GF-D8 (cell line): ENCODE results near the gene SPOCK1.

ENCODE experiments used
- DNase-seq: peaks from one replicate; lab custom pipeline; 2025; lab: John Stamatoyannopoulos, UW

The SPOCK1 gene

DNA sequence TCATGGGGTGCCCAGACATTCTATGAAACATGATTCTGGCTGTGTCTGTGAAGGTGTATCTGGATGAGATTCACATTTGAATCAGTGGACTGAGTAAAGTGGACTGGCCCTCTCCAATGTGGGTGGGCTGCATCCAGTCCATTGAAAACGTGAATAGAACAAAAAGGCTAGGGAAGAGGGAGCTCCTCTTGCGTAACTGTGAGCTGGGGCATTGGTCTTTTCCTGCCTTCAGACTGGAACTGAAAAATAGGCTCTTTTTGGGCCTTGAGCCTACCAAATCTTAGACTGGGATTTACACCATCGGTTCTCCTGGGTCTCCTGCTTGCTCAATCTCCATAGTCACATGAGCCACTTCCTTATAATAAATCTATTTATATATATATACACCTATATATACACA, 170.1 kb downstream of the SPOCK1 start:
- no peak for DNase-seq

DNA sequence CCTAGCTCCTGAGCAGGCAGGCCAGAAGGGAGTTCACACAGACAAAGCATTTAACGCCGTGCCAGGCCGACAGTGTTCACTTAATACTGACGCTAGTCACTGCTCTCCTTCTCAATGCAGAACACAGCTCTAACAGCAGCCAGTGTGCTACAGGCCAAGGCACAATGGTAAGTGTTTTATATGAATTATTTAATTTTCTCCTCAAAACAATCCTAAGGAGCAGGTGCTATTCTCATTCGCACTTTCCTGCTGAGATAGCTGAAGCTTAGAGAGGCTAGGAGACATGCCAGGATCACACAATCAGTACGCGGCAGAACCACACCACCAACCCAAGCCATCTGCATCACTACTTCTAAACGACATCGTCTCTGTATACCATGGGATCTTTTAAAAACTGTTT, 170.7 kb downstream of the SPOCK1 start:
- DNase-seq: no peak

DNA sequence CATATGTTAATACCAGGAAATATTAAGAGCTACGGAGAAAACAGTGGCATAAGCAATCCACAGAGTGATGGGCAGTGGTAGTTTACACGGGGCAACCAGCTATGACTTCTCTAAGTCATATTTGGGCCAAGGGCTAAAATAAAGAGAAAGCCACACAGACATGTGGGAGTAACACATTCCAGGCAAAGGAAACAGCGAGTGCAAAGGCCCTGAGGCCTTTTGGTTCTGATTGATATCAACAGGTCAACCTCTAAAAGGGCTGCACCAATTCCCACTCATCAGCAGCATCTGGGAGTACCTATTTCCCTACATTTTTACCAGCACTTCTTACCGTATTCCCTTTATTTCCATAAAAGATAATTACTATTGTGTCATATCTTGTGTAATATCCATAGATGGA, 173.4 kb downstream of the SPOCK1 start:
- no peak for DNase-seq

DNA sequence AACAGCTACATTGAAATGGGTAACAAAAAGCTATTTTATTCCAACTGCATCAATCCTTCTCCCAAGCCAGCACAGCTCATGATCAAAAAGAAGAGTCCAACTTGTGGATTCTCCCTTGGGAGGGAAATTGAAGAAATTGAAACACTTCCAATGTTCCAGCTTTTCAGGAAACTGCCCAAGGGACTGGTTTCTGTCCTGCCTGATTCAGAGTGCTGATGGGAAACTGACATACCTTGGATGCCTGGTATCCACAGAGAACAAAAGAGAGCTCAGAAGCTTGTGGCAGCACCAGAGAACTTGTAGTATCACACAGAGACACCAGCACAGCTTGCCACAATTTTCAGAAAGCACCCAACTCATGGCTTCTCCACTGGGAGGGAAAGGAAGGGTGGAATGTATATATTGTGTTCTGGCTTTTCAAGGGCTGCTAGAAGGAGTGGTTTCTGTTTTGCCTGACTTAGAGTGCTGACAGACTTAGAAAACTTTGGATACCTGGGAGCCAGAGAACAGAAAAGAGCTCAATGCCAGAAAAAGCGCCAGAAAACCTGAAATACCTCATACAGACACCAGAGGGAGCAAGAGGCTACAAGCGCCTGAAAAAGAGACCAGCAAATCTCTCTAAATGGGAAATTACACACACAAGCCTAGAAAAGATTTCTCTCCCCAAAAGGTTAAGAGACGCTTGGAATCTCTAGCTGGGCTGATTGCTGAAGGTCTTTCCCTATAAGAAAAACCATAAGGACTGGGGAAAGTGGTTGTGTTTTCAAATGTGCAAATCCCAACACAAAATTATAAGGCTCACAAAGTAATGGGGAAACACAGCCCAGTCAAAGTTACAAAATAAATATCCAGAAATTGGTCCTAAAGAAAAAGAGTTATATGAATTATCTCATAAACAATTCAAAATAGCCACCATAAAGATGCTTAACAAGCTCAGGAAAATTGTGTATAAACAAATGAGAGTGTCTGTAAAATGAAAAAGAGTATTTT, 178.8 kb downstream of the SPOCK1 start:
- DNase-seq: no peak

DNA sequence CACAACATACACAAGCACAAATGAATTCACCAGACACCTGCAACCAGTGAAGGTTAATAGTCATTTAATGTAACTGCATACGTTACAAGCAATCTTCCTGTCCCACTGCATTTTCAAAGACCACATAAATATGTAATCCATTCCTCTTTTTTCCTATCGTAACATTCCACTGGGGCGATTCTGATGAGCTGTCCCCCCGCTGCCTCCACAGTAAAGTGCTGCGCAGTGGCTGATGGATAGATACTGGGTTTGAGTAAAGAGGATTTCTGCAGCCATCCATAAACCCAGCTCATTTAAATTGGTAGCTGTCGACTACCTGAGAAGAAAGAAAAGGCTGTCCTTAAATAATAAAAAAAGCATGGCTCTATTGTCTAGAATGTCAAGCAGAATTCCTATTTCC, 181.1 kb downstream of the SPOCK1 start:
- DNase-seq: no peak

DNA sequence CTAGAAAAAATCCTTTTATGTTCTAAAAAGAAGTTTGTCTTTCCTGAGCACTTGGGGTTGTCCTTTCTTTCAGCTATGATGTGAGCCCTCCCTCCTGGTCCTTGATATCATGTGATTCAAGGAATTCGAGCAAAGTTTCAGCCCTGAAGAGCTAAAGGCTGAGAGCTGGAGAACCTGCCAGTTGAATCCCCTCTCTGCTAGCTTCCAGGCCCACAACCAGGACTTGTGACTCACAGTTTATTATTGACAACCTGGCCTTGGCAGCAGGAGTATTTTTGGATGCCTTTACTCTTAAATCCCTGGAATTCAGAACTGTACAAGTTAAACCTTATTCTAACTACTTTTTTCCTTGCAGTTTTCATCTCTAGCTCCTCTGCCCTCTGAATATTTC, 182.8 kb downstream of the SPOCK1 start:
- DNase-seq: no peak

DNA sequence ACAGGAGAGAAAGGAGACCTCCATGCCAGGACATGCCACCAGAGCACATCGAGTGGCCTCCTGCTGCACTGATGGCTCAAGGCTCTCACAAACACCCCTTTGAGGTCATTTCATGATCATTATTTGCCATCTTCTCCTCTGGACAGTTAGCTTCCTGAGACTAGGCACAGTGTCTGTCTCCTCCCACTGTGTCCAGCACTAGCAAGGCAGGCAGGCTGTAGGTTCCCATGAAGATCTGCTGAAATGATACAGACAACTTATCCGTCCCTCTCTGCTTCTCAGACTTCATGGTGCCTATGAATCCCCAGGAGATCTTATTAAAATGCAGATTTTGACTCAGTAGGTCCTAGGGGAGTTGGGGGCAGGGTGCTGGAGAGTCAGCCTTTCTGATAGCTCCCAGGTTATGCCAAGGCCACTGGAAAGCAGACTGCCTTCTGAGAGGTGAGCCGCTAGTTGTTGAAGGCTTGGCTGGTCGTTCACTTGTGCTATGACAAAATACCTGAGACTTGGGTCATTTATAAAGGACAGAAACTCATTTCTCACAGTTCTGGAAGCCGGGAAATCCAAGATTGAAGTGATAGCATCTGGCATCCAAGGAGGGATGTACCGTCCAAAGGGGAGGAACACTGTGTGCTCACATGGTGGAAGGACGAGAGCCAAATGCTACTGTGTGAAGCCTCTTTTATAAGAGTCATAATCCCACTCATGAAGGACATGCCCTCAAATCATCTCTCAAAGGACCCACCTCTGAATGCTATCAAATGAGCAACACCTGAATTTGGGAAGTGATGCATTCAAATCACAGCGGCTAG, 183.4 kb downstream of the SPOCK1 start:
- no peak for DNase-seq

DNA sequence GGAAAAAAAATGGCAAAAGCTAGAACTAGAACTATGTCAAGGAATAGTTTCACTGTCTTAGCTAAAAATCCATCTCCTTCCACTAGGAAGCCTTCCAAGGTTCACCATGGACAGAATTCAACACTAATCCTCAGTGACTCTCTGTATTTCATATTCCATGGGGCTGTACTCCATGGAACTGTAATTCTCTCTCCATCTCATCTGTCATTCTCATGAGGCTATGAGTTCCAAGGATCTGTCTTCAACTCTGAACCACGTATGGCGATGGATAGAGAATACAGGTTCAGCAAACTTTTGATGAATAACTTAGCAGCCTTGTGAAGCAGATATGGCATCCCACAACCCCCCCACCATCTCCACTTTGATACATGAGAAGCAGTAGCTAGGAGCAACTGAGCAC, 184.0 kb downstream of the SPOCK1 start:
- DNase-seq: no peak

DNA sequence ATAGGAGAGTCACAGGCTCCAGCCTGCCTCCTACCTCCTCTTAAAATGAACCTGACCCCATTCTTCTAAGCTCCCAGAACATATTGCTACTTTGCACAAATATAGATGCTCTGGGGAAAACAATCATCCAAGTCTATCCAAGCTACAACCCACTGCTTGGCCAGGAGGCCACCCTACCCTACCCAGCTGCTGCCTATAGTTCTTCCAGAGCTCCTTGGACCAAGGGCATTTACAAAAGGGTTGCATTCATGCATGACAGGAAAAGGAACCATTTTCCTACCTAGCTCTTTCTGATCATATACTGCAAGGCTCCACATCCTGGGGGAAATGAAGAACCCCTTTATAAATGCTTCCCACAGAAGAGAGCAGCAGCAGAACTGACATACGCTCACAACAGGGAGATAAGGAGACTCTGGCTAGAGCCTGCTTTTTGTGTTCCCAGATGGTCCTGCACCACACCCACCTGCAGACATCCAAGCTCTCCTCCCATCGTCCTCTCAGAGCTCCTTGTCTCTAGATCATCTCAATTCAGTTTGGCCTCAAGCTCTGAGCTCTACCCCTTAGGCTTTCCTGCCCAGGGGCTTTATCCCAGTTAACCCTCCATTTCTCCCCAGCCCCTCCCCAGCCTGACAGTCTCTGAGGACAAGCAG, 185.5 kb downstream of the SPOCK1 start:
- DNase-seq: no peak

DNA sequence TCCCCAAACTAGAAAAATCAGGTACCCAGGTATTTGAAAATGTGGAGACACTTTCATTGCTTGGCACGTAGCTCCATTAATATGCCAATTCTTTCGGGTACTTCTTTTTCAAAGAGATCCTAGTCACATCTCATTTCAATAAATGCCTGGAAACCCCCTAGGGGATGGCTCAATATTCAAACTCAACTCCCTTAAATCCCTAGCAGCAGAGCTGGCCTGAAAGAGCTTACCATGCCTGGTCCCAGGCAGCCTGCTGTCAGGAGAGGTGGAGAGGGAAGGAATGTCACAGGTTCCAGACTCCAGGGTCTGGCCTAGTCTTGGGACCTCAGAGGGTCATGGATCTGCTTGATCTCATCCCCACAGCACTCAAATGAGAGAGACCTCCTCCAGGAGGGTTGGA, 187.1 kb downstream of the SPOCK1 start:
- DNase-seq: no peak

DNA sequence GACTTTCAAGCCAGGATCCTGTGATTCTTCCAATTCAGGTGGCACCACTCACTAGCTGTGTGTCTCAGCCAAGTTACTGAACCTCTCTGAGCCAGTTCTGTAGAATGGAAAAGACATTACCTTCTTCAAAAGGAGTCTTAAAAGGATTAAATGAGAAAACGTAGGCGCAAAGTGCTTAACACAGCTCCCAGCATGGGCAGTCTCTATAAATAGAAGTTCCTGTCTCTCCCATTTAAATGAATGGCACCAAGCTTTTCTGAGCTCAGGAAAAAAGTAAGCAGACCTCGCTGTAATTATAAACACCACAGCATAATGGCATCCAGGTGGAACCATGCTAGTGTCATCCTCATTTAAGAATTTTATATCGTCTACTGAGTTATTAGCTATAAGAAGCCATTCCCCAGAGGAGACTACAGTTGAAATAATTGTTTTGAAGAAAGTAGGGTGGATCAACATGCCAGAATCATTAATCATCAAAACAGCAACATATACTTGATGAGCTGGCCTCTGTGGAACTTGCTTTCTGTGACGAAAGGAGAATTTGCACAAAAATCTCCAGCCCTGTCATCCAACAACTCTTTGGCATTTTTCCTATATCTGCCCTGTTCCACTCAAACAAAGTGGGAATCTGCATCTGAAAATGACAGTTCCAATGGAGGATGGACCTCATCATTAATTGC, 188.9 kb downstream of the SPOCK1 start:
- no peak for DNase-seq

DNA sequence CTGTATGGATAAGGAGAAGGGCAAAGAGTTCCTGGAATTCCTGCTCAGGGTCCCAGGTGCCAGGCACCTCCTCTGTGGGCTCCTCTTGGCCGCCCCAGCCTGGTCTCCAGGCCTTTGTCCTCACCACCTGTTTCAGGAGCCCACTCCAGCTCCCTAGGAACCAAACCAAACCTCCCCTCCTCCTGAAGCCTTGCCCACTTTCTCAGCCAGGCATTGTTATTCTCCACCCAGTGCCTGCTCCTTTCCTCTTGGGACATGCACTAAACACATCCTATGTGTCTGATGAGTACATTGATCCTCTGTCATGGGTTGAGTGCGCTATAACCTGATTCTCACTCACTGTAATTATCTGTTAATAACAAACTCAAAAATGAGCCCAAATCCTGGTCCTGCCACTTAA, 189.8 kb downstream of the SPOCK1 start:
- DNase-seq: no peak

DNA sequence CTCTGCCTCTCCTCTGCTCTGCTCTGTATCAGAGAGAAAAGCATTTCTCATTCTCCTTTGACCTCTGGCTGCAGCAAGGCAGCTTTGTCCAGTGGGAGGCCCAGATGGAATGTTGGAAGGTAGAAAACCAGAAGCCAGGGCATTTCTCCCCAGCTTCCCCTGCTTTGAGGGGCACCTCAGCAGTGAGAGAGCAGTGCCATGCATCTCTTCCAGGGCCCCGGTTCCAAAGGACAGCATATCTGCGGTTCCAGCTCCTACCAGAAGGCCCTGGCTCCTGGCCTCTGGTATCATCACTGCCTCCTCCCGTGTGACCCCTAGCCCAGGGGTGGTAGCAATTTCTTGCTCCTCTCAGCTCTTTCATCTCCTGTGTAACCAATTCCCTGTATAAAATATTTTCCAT, 190.8 kb downstream of the SPOCK1 start:
- no peak for DNase-seq

DNA sequence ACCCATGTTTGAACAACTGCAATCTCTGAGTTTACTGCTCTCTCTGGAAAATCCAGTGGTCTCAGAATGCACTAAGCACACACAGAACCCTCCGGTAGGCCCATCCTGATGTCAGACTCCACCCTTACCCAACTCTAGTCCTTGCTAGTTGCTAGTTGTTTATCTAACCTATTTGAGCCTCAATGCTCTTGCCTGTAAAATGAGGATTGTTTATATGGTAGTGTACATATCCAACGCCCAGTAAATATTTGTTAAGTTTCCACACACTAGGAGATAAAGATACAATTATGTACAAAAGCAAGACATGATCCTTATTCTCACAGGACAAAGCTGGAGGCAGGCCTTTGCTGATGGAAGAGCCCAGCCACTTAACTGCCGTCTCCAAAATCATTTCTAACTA, 192.2 kb downstream of the SPOCK1 start:
- no peak for DNase-seq

DNA sequence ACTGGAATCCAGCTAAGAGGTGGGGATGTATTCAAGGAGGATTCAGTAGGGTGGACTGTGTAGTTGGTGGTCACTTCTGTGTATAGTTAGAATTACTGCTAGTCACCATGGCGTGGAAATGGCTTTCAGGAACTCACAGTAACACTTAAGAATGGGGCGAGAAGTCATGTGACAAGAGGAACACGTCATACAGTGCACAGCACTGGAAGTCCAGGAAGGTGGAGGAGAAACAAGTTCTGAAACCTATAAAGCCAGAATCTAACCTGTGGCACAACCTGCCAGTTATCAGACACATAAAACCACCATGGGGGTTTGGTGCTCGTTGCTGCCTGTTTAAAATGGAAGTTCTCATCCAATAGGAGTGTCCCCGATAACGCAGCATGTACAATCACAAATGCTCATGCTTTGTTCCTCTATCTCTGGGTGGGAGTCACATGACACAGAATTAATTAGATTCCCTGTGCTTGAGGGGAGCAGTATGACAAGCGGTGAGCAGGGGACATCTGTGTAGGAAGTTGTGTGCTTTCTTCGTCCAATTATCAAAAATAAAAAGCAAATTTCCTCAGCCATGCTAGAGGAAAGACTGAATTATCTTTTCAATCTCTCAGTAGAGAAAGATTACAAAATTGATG, 193.0 kb downstream of the SPOCK1 start:
- no peak for DNase-seq

DNA sequence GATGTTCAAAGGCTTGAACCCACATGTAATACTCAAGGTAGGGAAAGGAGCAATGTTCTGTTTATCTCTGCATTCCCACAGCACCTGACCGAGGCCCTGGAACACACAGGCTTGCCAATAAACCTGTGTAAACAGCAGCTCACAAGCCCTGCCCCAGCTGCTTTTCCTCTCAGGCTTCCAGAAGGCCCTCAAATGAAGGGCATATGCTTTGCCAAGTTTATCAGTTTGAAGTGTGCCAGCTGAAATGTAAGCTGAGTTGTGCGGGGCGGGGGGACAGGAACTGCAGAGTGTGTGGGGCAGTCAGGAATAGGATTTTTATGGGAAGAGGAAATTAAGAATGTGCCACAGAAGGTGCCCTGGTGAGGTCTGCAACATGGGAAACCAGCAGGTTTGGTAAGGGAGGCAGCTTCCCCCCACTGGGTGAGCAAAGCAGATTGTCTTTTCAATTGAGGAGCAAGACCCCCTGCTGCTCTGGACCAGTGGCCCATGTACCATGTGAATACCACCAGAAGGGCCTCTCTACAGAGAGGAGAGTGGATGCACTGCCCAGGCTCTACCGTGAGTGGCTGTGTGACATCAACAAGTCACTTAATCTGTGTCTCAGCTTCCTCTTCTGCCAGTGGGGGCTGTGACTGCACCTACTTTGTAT, 194.8 kb downstream of the SPOCK1 start:
- no peak for DNase-seq

DNA sequence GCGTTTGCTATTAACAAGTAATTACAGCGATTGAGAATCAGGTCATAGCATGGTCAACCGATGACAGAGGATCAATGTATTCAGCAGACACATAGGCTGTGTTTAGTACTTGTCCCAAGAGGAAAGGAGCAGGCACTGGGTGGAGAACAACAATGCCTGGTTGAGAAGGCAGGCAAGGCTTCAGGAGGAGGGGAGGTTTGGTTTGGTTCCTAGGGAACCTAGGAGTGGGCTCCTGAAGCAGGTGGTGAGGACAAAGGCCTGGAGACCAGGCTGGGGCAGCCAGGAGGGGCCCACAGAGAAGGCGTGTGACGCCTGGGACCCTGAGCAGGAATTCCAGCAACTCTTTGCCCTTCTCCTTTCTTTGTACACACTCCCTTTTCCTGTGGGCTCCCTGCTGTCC, 195.6 kb downstream of the SPOCK1 start:
- DNase-seq: no peak

DNA sequence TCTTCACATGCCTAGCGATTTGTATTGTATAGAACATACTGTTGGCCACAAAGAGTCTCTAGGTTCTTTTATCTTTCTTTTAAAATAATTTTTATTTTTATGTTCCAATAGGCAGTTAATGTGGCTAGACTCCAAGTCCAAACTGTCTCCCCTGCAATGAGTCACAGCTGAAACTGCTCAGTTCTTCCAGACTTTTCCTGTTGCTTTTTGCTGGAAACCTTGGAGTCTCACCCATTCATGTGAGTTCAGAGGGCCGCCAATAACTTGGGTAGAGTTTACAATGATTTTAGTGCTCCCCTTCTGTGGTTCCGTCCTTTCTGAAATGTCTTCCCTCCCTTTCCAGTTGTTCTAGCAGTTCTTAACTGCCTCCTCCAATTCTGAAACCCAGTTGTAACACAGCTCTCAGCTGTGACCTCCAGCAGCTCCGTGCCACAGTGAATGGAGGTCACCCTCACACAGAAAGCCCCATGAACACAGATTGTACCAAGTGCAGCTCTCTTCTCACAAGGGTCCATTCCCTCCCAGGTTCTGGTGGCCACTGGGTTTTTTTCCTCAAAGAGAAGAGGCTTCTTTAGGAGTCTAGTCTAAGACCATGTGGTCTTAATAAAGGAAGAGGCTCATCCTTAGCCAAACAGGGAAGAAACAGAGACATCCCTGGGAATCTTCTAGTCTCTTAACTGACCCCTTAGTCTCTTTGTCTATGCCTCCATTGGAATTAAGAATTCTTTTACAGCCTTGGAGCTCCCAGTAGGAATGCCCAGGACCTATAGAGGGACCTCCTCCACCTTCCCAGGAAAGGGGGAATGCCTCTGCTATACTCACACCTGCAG, 198.5 kb downstream of the SPOCK1 start:
- DNase-seq: no peak

DNA sequence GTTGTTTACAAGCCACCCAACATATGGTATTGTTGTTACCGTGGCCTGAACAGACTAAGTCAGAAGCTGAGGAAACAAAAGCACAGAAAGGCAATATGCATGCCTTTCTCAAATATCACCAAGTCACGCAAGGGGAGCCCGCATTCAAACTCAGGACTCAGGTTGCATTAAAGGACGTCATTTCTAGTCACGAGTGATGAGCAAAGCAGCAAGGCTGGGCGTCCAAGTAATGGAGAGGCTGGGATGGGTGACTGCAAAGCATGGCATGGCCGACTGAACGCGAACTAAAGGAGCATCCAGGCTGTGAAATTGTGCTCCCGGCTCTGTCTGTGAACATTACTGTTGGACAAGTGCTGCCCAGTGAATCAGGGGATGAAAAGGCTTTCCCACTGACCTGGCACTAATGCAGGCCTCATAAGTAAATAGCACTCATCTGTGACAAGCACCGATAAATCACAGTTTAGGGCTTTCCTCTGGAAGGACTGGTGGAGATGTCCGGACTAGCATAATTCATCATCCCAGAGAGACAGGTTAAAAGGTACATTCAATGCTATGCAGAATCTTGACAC, 202.8 kb downstream of the SPOCK1 start:
- no peak for DNase-seq

DNA sequence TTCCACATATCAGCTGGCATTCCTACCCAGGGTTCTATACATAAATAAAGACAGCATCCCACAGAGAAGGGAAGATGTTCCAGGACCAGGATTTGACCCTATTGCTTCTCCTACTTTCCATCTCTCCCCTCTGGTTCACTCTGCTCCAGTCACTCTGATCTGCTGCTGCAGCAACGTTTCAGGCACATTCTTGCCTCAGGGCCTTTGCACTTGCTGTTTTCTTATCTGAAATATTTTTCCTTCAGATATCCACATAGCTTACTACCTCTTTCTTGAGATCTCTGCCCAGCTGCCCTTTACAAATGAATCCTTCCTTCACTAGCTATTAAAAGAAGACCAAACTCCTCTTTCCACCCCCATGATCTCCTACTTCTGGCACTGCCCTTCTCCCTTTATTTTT, 204.5 kb downstream of the SPOCK1 start:
- DNase-seq: no peak
